GM18505 (cell line): ENCODE measurements around the gene GATAD2A.

ENCODE experiments used
- ATAC-seq: cut with Tn5 transposase; IDR thresholded peaks from one replicate; pipeline ENCODE4 v1.9.1; 2021; ENCODE audit not compliant: unreplicated experiment
- POLR2A ChIP-seq: IDR thresholded peaks from 4 replicates; pipeline ENCODE4 v1.6.1; 2011; ENCODE audit warnings: borderline replicate concordance; ENCODE audit not compliant: insufficient read depth, insufficient read length; ENCODE audit errors: extremely low read depth

The GATAD2A gene

DNA sequence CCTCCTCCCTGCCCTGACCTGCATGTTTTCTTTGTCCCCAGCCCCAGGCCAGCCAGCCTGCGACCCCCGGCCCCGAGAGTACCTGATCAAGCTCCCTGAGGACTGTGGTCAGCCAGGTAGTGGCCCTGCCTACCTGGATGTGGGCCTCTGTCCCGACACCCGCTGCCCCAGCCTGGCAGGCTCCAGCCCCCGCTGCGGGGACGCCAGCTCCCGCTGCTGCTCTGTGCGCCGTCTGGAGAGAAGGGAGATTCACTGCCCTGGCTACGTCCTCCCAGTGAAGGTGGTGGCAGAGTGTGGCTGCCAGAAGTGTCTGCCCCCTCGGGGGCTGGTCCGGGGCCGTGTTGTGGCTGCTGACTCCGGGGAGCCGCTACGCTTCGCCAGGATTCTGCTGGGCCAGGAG, 138.2 kb downstream of the GATAD2A start:
- no peak for ATAC-seq
- TF ChIP-seq POLR2A, result no peak

DNA sequence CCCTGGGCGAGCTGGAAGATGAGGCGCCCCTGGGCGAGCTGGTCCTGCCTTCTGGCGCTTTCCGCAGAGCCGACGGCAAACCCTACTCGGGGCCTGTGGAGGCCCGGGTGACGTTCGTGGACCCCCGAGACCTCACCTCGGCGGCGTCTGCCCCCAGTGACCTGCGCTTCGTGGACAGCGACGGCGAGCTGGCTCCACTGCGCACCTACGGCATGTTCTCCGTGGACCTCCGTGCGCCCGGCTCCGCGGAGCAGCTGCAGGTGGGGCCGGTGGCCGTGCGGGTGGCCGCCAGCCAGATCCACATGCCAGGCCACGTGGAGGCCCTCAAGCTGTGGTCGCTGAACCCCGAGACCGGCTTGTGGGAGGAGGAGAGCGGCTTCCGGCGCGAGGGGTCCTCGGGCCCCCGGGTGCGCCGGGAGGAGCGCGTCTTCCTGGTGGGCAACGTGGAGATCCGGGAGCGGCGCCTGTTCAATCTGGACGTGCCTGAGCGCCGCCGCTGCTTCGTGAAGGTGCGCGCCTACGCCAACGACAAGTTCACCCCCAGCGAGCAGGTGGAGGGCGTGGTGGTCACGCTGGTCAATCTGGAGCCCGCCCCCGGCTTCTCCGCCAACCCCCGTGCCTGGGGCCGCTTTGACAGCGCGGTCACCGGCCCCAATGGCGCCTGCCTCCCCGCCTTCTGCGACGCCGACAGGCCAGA, 138.9 kb downstream of the GATAD2A start:
- ATAC-seq, result no peak
- no peak for TF ChIP-seq POLR2A

DNA sequence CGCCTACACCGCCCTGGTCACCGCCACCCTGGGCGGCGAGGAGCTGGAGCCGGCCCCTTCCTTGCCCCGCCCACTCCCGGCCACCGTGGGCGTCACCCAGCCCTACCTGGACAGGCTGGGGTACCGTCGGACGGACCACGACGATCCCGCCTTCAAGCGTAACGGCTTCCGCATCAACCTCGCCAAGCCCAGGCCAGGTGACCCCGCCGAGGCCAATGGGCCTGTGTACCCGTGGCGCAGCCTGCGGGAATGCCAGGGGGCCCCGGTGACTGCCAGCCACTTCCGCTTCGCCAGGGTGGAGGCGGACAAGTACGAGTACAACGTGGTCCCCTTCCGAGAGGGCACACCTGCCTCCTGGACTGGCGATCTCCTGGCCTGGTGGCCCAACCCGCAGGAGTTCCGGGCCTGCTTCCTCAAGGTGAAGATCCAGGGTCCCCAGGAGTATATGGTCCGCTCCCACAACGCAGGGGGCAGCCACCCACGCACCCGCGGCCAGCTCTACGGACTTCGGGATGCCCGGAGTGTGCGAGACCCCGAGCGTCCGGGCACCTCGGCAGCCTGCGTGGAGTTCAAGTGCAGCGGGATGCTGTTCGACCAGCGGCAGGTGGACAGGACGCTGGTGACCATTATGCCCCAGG, 139.6 kb downstream of the GATAD2A start:
- ATAC-seq, result no peak
- no peak for TF ChIP-seq POLR2A

DNA sequence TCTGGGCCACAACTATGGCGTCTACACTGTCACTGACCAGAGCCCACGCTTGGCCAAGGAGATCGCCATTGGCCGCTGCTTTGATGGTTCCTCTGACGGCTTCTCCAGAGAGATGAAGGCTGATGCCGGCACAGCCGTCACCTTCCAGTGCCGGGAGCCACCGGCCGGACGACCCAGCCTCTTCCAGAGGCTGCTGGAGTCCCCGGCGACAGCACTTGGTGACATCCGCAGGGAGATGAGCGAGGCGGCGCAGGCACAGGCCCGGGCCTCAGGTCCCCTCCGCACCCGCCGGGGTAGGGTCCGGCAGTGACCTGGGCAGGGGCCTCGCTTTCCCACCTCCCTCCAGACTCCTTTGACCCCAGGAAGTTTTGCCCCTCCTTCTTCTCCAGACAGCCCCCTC, 140.2 kb downstream of the GATAD2A start:
- ATAC-seq, result no peak
- TF ChIP-seq POLR2A, result no peak

DNA sequence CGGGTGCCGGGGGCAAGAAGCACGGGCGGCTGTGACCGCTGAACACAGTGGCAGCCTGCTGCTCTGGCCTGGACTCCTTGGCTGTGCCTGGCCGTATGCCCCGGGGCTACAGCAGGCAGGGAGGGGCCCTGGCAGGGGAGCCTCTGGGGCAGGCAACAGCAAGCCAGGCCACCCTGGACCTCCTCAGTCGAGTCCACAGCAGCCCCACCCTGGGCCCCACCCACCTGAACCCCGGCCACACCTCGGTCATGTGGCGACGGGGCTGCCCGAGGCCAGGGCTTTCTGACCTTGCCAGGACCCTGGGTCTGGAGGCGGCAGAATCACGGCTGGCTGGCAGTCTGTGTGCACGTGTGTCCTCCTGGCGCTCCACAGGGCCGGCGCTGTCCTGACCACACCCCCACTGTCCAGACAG, 141.3 kb downstream of the GATAD2A start:
- no peak for ATAC-seq

DNA sequence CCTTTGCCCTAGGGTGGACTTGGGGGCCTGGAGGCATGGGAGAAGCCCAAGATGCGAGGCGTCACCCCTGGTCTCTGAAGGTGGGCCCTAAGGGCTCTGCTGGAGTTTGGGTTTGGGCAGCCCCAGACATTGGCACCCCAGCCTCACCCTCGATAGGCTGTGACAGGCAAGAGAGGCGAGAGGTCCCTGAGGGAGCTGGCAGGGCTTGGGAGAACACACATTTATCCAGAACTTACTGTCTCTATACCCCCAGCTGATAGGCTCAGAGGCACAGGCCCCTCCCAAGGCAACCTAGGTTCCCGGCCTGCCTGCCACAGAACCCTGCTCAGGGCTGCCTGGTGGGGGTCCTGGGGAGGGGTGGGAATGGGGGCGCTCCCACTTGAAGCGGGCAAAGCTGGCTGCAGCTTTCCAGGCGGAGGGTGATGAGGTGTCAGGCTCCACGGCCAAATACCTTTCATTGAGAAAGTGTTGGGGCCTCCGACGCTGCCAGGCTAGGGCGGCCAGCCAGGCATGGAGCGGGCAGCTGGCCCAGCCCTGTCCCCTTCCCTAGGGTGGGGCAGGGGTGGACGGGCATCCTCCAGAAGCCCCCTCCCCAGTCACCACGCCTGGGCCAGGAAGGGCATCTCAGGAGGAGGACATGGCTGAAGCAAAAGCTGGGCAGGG, 142.3 kb downstream of the GATAD2A start:
- TF ChIP-seq POLR2A, result no peak
- no peak for ATAC-seq

More for the DNA sequence above, 141.3 kb downstream of the GATAD2A start:
- no peak for TF ChIP-seq POLR2A

DNA sequence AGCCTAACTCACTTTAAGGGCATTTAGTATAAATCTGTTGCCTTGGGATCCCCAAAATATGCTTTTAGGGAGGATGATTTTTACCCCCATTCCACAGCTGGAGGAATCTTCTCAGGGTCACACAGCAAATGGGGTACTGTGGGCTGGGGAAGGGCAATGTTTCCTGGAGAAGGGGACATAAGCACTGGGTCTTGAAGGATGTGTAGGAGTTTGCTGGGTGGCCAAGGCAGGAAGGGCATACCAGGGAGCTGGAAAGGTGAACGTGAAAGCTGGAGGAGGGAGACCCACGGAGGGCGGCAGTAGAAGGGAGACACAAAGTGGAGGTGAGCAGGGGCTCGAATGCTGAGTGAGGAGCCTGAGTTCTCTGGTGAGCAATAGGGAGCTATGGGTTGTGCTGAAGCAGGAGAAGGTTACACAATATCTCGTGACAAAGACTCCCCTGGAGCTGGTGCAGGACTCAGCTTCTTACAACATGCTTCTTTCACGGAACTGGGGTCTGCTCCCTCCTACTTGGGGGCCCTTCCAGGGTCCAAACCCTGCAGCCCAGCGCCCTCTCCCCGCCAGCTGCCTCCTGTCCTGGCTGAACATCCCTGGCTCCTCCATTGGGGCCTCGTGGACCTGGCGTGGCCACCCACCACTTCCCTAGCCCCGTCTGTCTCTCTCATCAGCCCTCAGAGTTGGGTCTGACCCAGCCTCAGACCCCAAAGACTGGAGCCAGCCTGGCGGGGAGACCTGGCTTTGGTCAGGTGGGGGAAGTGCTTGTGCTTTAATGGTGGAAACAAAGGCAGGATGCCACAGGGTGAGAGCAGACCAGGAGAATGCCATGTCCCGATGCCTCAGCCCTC, 143.7 kb downstream of the GATAD2A start:
- TF ChIP-seq POLR2A, result no peak
- no peak for ATAC-seq

DNA sequence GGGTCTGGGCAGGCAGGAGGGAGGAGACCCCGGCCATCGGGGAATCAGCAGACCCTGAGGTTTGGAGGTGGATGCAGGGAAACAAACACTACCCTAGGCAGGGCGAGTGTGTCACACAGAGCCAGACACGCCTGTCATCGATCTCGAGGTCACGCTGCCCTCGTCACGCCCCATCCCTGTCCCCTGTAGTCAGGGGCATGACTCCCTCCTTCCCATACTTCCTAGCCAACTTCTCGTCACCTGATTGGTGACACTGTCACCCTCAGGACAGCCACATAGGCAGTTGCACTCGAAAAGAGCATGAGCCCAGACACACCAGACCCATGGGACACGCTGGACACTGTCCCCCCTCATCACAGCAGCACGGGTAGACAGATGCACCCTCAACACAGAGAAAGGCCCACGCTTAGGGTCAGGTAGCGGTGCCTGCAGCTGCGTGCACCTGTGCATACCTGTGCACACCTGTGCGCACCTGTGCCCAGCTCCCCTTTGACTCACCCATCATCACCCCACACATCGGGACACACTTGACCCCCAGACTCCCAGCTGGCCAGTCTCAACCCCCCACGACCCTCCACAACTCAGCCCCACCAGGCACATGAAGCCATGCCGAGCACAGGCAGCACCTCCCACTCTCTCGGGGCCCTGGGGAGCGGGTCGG, 144.5 kb downstream of the GATAD2A start:
- TF ChIP-seq POLR2A, result no peak
- no peak for ATAC-seq

DNA sequence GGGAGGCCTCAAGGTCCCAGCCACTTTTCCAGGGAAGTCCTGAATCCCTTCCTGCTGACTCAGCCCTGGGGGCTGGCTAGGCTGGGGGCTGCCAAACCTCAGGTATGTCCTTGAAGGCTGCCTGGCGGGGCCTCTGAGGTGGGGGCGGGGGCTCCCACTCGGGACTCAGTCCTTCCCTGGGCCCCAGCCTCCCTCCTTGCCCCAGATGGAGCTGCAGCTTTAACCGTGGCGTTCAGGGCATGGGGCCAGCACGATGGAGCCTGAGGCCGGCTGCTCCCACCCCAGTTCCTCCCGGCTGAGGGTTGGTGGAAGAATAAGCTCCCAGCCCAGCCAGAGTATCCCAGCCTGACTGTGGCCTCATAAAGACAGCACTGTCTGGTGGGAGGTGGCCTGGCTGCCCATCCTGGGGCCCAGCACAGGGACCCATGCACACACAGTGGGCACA, 145.0 kb downstream of the GATAD2A start:
- ATAC-seq, result no peak
- no peak for TF ChIP-seq POLR2A

DNA sequence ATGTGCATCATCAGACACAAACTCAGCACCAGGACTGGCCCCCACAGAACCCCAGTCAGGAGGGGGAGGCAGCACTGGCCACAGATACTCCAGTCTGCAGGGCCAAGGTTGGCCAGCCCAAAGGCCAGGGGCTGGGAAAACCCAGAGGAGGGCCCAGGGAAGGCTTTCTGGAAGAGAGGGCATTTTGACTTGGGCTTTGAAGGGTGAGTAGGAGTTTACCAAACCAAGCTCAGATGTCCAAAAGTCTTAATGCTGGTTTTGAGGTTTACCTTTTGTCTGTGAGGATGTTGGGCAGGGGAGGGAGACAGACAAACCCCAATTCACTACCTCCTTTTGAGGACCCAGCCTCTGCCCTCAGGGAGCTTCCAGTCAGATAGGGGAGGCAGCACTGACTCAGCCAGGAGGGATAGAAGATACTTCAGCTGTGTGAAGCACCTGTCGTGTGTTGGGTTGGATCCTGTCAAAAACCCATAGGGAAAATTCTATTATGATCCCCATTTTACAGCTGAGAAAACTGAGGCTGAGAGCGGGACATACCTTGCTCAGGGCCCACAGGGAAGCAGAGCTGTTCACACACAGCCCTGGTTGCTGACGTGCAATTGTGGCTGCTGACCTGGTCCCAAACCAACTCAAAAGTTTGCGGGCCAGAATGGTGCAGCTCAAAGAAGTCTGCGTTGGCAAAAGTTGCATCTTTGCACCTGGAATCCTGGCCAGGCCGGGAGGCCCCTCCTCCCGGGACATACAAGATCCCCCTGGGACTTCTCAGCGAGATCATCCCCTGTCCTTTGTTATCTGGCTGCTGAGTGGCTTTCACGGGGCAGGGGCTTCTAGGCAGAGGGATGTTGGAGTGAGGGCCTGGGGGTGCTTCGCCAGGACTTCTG, 145.7 kb downstream of the GATAD2A start:
- no peak for TF ChIP-seq POLR2A
- no peak for ATAC-seq

DNA sequence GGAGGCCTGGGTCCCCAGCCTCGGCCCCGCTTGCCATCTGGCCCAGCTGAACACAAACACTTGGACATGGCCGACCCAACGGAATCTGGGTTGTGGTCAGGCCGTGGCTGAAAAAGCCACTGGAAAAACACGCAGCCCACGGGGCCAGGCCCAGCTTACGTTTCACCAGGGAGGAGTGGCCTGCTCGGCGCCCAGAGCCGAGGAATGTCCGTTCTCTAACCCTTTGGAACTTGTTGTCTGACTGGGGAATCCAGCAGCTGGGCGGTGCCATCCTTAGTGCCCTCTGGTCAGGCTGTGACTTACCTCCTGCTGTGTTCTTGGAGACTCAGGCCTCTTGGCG, 146.3 kb downstream of the GATAD2A start:
- no peak for ATAC-seq
- no peak for TF ChIP-seq POLR2A

DNA sequence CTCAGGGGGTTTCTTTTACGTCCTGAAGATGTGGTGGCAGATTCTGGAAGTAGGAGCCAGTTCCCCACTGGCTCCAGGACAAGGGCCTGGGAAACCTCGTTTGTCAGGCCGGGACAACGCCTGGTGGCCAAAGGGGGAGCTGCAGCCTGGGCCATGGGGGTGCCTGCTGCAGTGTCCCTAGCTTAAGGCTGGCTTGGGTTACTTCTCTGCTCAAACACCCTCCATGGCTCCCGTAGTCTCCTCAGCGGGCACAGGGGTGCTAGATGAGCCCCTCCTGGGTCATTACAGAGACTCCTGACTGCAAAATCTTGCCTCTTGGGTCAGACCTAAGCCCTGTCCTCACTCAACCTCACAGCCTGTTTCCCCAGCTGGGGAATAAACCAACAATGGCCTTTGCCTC, 147.3 kb downstream of the GATAD2A start:
- ATAC-seq, result no peak

More for the DNA sequence above, 147.3 kb downstream of the GATAD2A start:
- TF ChIP-seq POLR2A, result no peak
